ENCODE data around the gene LRCH1. TPM values are rescaled to one million over a fixed set of nuclear protein-coding genes. Genes with fewer than 3 reads are reported as not detected.
A peak's percentile ranks its signal among the peaks of the same experiment; 100 is the strongest.

LRCH1 gene
- total and polyA plus RNA-seq, 2 of the 13 experiments (the other 11 are each of a cell fraction or from before 2014, with no cell fraction given), result 4.1 to 12.6 TPM

GRCh38 chr13:46552889-46553520 is at the start of gene LRCH1 (continued):
- TF ChIP-seq CTCF (CRISPR knock-in tag; IDR thresholded peaks at IDR 0.05), result no peak
- no peak for TF ChIP-seq KDM4B (CRISPR knock-in tag; IDR thresholded peaks at IDR 0.05)
- no peak for TF ChIP-seq MNT (IDR thresholded peaks at IDR 0.05)
- TF ChIP-seq ZNF282 (IDR thresholded peaks at IDR 0.05; ENCODE audit: partially characterized antibody), result no peak
- no peak for TF ChIP-seq SIN3B (IDR thresholded peaks at IDR 0.05; ENCODE audit: low read length)
- TF ChIP-seq ZNF441 (CRISPR knock-in tag; IDR thresholded peaks at IDR 0.05; ENCODE audit: borderline replicate concordance), result no peak
- no peak for TF ChIP-seq ZNF768 (CRISPR knock-in tag; IDR thresholded peaks at IDR 0.05)
- no peak for TF ChIP-seq GABPA (IDR thresholded peaks at IDR 0.05; ENCODE audit: low read depth, low read length)
- peak; percentile 18; the same call in 1 of the 2 replicates for TF ChIP-seq GABPA (CRISPR knock-in tag; IDR thresholded peaks at IDR 0.05; ENCODE audit: low read depth)
- TF ChIP-seq REXO4 (CRISPR knock-in tag; IDR thresholded peaks at IDR 0.05; ENCODE audit: borderline replicate concordance), result no peak
- no peak for TF ChIP-seq MTA1 (CRISPR knock-in tag; IDR thresholded peaks at IDR 0.05; ENCODE audit: borderline replicate concordance)
- peak; percentile 48; the same call in 1 of the 2 replicates for TF ChIP-seq ZNF263 (CRISPR knock-in tag; IDR thresholded peaks at IDR 0.05)
- TF ChIP-seq ELF3 (CRISPR knock-in tag; IDR thresholded peaks at IDR 0.05), result 0 out of 2 replicates have a peak, but pooled peaks have one; percentile 9
- no peak for TF ChIP-seq NR2F2 (IDR thresholded peaks at IDR 0.05; ENCODE audit: borderline replicate concordance, low read depth)
- TF ChIP-seq, protein P1, sequence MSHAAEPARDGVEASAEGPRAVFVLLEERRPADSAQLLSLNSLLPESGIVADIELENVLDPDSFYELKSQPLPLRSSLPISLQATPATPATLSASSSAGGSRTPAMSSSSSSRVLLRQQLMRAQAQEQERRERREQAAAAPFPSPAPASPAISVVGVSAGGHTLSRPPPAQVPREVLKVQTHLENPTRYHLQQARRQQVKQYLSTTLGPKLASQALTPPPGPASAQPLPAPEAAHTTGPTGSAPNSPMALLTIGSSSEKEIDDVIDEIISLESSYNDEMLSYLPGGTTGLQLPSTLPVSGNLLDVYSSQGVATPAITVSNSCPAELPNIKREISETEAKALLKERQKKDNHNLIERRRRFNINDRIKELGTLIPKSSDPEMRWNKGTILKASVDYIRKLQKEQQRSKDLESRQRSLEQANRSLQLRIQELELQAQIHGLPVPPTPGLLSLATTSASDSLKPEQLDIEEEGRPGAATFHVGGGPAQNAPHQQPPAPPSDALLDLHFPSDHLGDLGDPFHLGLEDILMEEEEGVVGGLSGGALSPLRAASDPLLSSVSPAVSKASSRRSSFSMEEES (CRISPR knock-in tag; IDR thresholded peaks at IDR 0.05), result no peak
- no peak for TF ChIP-seq AKNA (CRISPR knock-in tag; IDR thresholded peaks at IDR 0.05; ENCODE audit: borderline replicate concordance)
- TF ChIP-seq TCF7L2 (IDR thresholded peaks at IDR 0.05; ENCODE audit: low read depth, low read length), result no peak
- TF ChIP-seq SAFB2 (CRISPR knock-in tag; IDR thresholded peaks at IDR 0.05; ENCODE audit: borderline replicate concordance, low read depth), result no peak
- no peak for TF ChIP-seq JDP2 (CRISPR knock-in tag; IDR thresholded peaks at IDR 0.05; ENCODE audit: borderline replicate concordance)
- TF ChIP-seq CREM (IDR thresholded peaks at IDR 0.05), result no peak
- TF ChIP-seq CREM (CRISPR knock-in tag; IDR thresholded peaks at IDR 0.05), result no peak
- TF ChIP-seq ATM (IDR thresholded peaks at IDR 0.05; ENCODE audit: borderline replicate concordance), result no peak
- no peak for TF ChIP-seq GTF2F1 (IDR thresholded peaks at IDR 0.05; ENCODE audit: low read length)

All from HepG2 (cell line).